HEK293T (cell line): ENCODE results near the gene ACTN4.
A peak's percentile ranks its signal among the peaks of the same experiment; 100 is the strongest.

Experiments
- CTCF ChIA-PET: fragments of 350-600 bp; formaldehyde crosslinking; extraction: SDS; loops from one replicate; lab custom pipeline; 2021; ENCODE audit warnings: antibody characterized with exemption, inconsistent platforms; lab: Yijun Ruan, JAX
- POLR2A ChIA-PET: fragments of 350-600 bp; formaldehyde crosslinking; extraction: SDS; loops from one replicate; lab custom pipeline; 2020; ENCODE audit warnings: antibody characterized with exemption, inconsistent platforms; lab: Yijun Ruan, JAX
- DNase-seq: peaks from one replicate; pipeline ENCODE4 v3.0.0; 2012; ENCODE audit warnings: mixed read lengths; ENCODE audit errors: extremely low spot score
- ARNT ChIP-seq: fragments of 450-650 bp; IDR thresholded peaks from 2 replicates; pipeline ENCODE4 v1.6.1; 2017; ENCODE audit warnings: mild to moderate bottlenecking
- BHLHE40 ChIP-seq: fragments of 450-650 bp; IDR thresholded peaks from 2 replicates; pipeline ENCODE4 v1.6.1; 2016; ENCODE audit warnings: mild to moderate bottlenecking, moderate library complexity, borderline replicate concordance
- CTBP1 ChIP-seq: fragments of 450-650 bp; IDR thresholded peaks from 2 replicates; pipeline ENCODE4 v1.6.1; 2016; ENCODE audit warnings: borderline replicate concordance
- ELF4 ChIP-seq: fragments of 450-650 bp; IDR thresholded peaks from 2 replicates; pipeline ENCODE4 v1.6.1; 2017; ENCODE audit warnings: antibody characterized with exemption
- FOXA1 ChIP-seq: fragments of 450-650 bp; IDR thresholded peaks from 2 replicates; pipeline ENCODE4 v1.6.1; 2016; ENCODE audit warnings: mild to moderate bottlenecking
- FOXK2 ChIP-seq: fragments of 450-650 bp; IDR thresholded peaks from 2 replicates; pipeline ENCODE4 v1.6.1; 2016; ENCODE audit warnings: mild to moderate bottlenecking
- FOXM1 ChIP-seq: fragments of 450-650 bp; IDR thresholded peaks from 2 replicates; pipeline ENCODE4 v1.6.1; 2017; ENCODE audit warnings: mild to moderate bottlenecking, borderline replicate concordance
- HDGF ChIP-seq: fragments of 450-650 bp; IDR thresholded peaks from 2 replicates; pipeline ENCODE4 v1.6.1; 2017; ENCODE audit warnings: antibody characterized with exemption, borderline replicate concordance
- L3MBTL2 ChIP-seq: fragments of 450-650 bp; conservative IDR thresholded peaks from 2 replicates; pipeline ENCODE4 v1.6.1; 2016; ENCODE audit warnings: mild to moderate bottlenecking
- LEF1 ChIP-seq: fragments of 450-650 bp; IDR thresholded peaks from 2 replicates; pipeline ENCODE4 v1.6.1; 2017; ENCODE audit warnings: mild to moderate bottlenecking, borderline replicate concordance
- NFRKB ChIP-seq: fragments of 450-650 bp; IDR thresholded peaks from 2 replicates; pipeline ENCODE4 v1.6.1; 2016; ENCODE audit warnings: mild to moderate bottlenecking, moderate library complexity
- PKNOX1 ChIP-seq: fragments of 450-650 bp; IDR thresholded peaks from 2 replicates; pipeline ENCODE4 v1.6.1; 2016
- SP1 ChIP-seq: fragments of 450-650 bp; IDR thresholded peaks from 2 replicates; pipeline ENCODE4 v1.6.1; 2017
- SUZ12 ChIP-seq: fragments of 450-650 bp; IDR thresholded peaks from 2 replicates; pipeline ENCODE4 v1.6.1; 2016; ENCODE audit warnings: mild to moderate bottlenecking
- TARDBP ChIP-seq: fragments of 450-650 bp; IDR thresholded peaks from 2 replicates; pipeline ENCODE4 v1.6.1; 2016
- ZNF384 ChIP-seq: fragments of 450-650 bp; IDR thresholded peaks from 2 replicates; pipeline ENCODE4 v1.6.1; 2016

ACTN4 gene

GRCh38 chr19:38727868-38728660 lies 80.6 kb downstream of the ACTN4 start:
- CTCF ChIA-PET = no interaction called here

GRCh38 chr19:38728752-38729541 lies 81.5 kb downstream of the ACTN4 start:
- DNase-seq = no peak
- TF ChIP-seq FOXM1 = no peak
- no peak for TF ChIP-seq BHLHE40
- TF ChIP-seq FOXK2 = no peak
- TF ChIP-seq ZNF384 = no peak
- TF ChIP-seq TARDBP = no peak
- no peak for TF ChIP-seq HDGF
- no peak for TF ChIP-seq ELF4
- TF ChIP-seq LEF1 = no peak
- TF ChIP-seq PKNOX1 = no peak
- no peak for TF ChIP-seq SP1
- no peak for TF ChIP-seq FOXA1
- TF ChIP-seq SUZ12 = no peak
- no peak for TF ChIP-seq NFRKB
- no peak for TF ChIP-seq L3MBTL2
- no peak for TF ChIP-seq CTBP1
- no peak for TF ChIP-seq ARNT
- ChIA-PET CTCF (interaction anchor here (1.1 kb wide), 1 partner anchor 323 kb away, joined by 3 read pairs; no protein-coding TSS in a partner anchor), POLR2A (no interaction called here)

More at GRCh38 chr19:38727868-38728660, 80.6 kb downstream of the ACTN4 start:
- POLR2A ChIA-PET = interaction anchor here (1.2 kb wide), 1 partner anchor 80 kb away, joined by 3 read pairs; the partner anchor contains the start of gene ACTN4
- no peak for DNase-seq
- TF ChIP-seq NFRKB = no peak
- no peak for TF ChIP-seq FOXA1
- no peak for TF ChIP-seq ELF4
- TF ChIP-seq BHLHE40 = no peak
- TF ChIP-seq FOXM1 = no peak
- TF ChIP-seq ZNF384 = no peak

GRCh38 chr19:38729653-38730469 lies 82.4 kb downstream of the ACTN4 start:
- ChIA-PET CTCF (interaction anchor here (1.1 kb wide), 1 partner anchor 322 kb away, joined by 3 read pairs; no protein-coding TSS in a partner anchor), POLR2A (no interaction called here)
- DNase-seq = peak; percentile 63

GRCh38 chr19:38730470-38730730 lies 83.0 kb downstream of the ACTN4 start:
- TF ChIP-seq LEF1 = no peak
- no peak for TF ChIP-seq ZNF384
- TF ChIP-seq FOXK2 = no peak
- TF ChIP-seq HDGF = no peak
- no peak for TF ChIP-seq ELF4
- TF ChIP-seq ARNT = no peak
- TF ChIP-seq TARDBP = no peak
- TF ChIP-seq SP1 = no peak
- no peak for TF ChIP-seq NFRKB
- TF ChIP-seq BHLHE40 = no peak
- TF ChIP-seq CTBP1 = no peak
- CTCF ChIA-PET = no interaction called here

More at GRCh38 chr19:38729653-38730469, 82.4 kb downstream of the ACTN4 start:
- no peak for TF ChIP-seq ZNF384
- TF ChIP-seq FOXM1 = no peak
- no peak for TF ChIP-seq NFRKB
- no peak for TF ChIP-seq LEF1
- no peak for TF ChIP-seq PKNOX1
- TF ChIP-seq FOXA1 = no peak
- TF ChIP-seq CTBP1 = no peak

GRCh38 chr19:38730731-38731589 lies 83.5 kb downstream of the ACTN4 start:
- ChIA-PET CTCF (no interaction called here), POLR2A (no interaction called here)
- no peak for DNase-seq
- no peak for TF ChIP-seq L3MBTL2
- TF ChIP-seq BHLHE40 = no peak
- no peak for TF ChIP-seq FOXA1
- TF ChIP-seq FOXK2 = no peak
- TF ChIP-seq ELF4 = no peak
- no peak for TF ChIP-seq ARNT
- TF ChIP-seq FOXM1 = no peak
- no peak for TF ChIP-seq HDGF
- no peak for TF ChIP-seq ZNF384
- no peak for TF ChIP-seq SUZ12
- TF ChIP-seq NFRKB = no peak
- TF ChIP-seq LEF1 = no peak

More at GRCh38 chr19:38730470-38730730, 83.0 kb downstream of the ACTN4 start:
- POLR2A ChIA-PET = no interaction called here
- no peak for DNase-seq
